ENCODE measurements around the gene KRTAP1-1. TPM values are rescaled to one million over a fixed set of nuclear protein-coding genes. Genes with fewer than 3 reads are reported as not detected.

Gene KRTAP1-1
- total and polyA plus RNA-seq, 2 donors: 0.14 TPM; not detected in 1

DNA sequence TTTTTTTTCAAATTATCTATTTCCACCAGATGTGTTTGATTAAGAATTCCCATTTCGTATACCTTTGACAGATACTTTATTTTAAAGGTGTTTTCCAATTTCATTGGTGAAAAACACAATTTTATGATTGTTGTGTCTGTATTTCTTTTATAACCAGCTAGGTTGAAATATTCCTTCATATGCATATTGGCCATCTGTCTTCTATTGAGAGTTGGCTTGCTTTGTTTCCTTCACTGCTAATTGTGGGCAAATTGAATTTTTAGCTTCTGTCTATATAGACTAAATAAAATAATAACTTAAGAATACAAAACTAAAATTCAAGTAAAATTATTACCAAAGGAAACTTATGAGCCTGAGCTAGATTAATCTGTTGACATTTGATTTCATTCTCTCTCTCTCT lies 46.1 kb downstream of the KRTAP1-1 start:
- Histone ChIP-seq H3K4me1 (ENCODE audit: control insufficient read depth in 2 of 2, insufficient read depth in 2 of 2, low read length in 2 of 2) (no peaks in the 10 kb centered on the region), H3K27me3 (ENCODE audit: control insufficient read depth in 2 of 2, insufficient read depth in 1 of 2, low read length in 1 of 2) (peaks cover 0 to 2% of the 10 kb centered on the region in 2 donors), H3K27ac (ENCODE audit: low read depth in 1 of 2, low read length in 1 of 2) (no peak overlapping the region), H3K9me3 (ENCODE audit: control insufficient read depth in 2 of 2, insufficient read depth in 1 of 2, low read length in 1 of 2) (no peaks in the 10 kb centered on the region), H3K4me3 (ENCODE audit: low read length in 2 of 2) (no peak overlapping the region), H3K36me3 (ENCODE audit: control insufficient read depth in 2 of 2, insufficient read depth in 2 of 2, low read length in 1 of 2) (no peaks in the 10 kb centered on the region)
- 71% methylated on average over 1 of the region's 1 CpG for WGBS
- DNase-seq (ENCODE audit: low read depth in 6 of 9, low spot score in 9 of 9): no peak

DNA sequence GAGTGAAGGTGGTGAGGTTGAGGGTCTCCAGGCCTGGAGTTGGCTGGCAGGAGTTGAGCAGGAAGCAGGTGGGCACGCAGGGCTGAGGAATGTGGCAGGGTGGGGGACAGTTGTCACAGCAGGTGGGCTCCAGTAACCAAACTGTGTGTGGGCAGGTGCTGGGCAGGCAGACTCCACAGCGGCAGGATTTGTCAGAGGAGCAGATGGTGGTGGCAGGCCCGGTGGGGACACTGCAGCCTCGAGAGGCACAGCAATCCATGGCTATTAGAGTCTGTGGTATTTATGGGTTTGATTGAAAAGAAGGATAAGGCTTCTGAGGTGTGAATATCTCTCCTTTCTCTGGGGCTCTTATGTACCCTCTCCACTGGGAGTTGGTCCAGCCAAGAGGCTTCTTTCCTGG lies 47.4 kb downstream of the KRTAP1-1 start, which contains the start of gene KRTAP3-3:
Gene KRTAP3-3, minus strand, starts transcription at position 326 of the 400 bp plus-strand sequence. Its CDS starts 67 bp downstream, at position 259.
- Histone ChIP-seq H3K4me3 (ENCODE audit: low read length in 2 of 2) (no peak within 1 kb of the TSS), H3K27ac (ENCODE audit: low read depth in 1 of 2, low read length in 1 of 2) (no peak within 1 kb of the TSS), H3K9me3 (ENCODE audit: control insufficient read depth in 2 of 2, insufficient read depth in 1 of 2, low read length in 1 of 2) (no peaks in the 10 kb centered on the region), H3K27me3 (ENCODE audit: control insufficient read depth in 2 of 2, insufficient read depth in 1 of 2, low read length in 1 of 2) (peaks cover 0 to 2% of the 10 kb centered on the region in 2 donors), H3K36me3 (ENCODE audit: control insufficient read depth in 2 of 2, insufficient read depth in 2 of 2, low read length in 1 of 2) (no peaks in the 10 kb centered on the region), H3K4me1 (ENCODE audit: control insufficient read depth in 2 of 2, insufficient read depth in 2 of 2, low read length in 2 of 2) (no peaks in the 10 kb centered on the region)
- WGBS: 37% methylated on average over 4 of the region's 4 CpGs
- DNase-seq (ENCODE audit: low read depth in 6 of 9, low spot score in 9 of 9): no peak

DNA sequence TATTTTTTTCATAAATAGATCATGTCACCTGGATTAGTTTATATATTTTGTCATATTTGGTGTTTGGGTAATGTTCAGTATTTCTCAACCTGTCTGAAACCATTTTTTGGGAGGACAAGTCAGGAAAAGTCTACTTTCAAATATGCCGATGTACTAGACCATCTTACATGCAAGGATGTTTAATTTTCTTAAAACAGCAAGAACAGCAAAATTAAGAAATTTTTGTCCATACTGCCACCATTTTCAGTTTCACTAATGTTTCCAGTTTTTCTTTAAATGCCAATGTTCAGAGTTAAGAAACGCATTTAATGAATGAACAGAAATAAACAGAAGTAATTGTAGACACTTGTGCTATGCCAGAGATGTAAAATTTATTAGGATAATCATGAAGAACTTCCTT lies 48.2 kb downstream of the KRTAP1-1 start:
- Histone ChIP-seq H3K4me3 (ENCODE audit: low read length in 2 of 2) (no peak overlapping the region), H3K4me1 (ENCODE audit: control insufficient read depth in 2 of 2, insufficient read depth in 2 of 2, low read length in 2 of 2) (no peaks in the 10 kb centered on the region), H3K36me3 (ENCODE audit: control insufficient read depth in 2 of 2, insufficient read depth in 2 of 2, low read length in 1 of 2) (no peaks in the 10 kb centered on the region), H3K27me3 (ENCODE audit: control insufficient read depth in 2 of 2, insufficient read depth in 1 of 2, low read length in 1 of 2) (peaks cover 0 to 2% of the 10 kb centered on the region in 2 donors), H3K9me3 (ENCODE audit: control insufficient read depth in 2 of 2, insufficient read depth in 1 of 2, low read length in 1 of 2) (no peaks in the 10 kb centered on the region), H3K27ac (ENCODE audit: low read depth in 1 of 2, low read length in 1 of 2) (no peak overlapping the region)
- WGBS: 98% methylated on average over 2 of the region's 2 CpGs
- DNase-seq (ENCODE audit: low read depth in 6 of 9, low spot score in 9 of 9): no peak

DNA sequence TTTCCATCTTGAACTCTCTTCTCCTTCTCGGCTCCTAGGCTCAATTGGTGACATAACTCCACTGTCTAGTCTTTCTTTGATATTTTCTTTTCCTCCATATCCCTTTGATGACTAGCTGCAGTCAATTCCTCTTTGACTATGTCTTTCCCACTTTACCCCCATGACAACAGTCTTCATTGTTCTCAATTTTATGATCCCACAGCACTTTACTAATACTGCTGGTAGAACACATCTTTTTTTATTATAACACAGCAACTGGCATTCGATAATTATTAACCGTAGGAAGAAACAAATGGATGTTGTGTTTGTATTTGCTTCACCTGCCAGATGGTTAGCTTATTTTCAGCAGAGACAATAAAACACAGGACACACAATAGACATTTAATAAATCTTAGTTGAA lies 48.6 kb downstream of the KRTAP1-1 start:
- Histone ChIP-seq H3K4me1 (ENCODE audit: control insufficient read depth in 2 of 2, insufficient read depth in 2 of 2, low read length in 2 of 2) (no peaks in the 10 kb centered on the region), H3K36me3 (ENCODE audit: control insufficient read depth in 2 of 2, insufficient read depth in 2 of 2, low read length in 1 of 2) (no peaks in the 10 kb centered on the region), H3K27me3 (ENCODE audit: control insufficient read depth in 2 of 2, insufficient read depth in 1 of 2, low read length in 1 of 2) (peaks cover 0 to 2% of the 10 kb centered on the region in 2 donors), H3K4me3 (ENCODE audit: low read length in 2 of 2) (no peak overlapping the region), H3K9me3 (ENCODE audit: control insufficient read depth in 2 of 2, insufficient read depth in 1 of 2, low read length in 1 of 2) (no peaks in the 10 kb centered on the region), H3K27ac (ENCODE audit: low read depth in 1 of 2, low read length in 1 of 2) (no peak overlapping the region)
- WGBS: 97% methylated on average over 3 of the region's 3 CpGs
- DNase-seq (ENCODE audit: low read depth in 6 of 9, low spot score in 9 of 9): no peak

Other genes starting within 250 kb of the KRTAP1-1 start
Only the 30 nearest of the 37 such genes appear.
- gene KRT12, start 174.2 kb downstream of the KRTAP1-1 start, total RNA-seq: 0.52 TPM
- 1.6 TPM for gene KRT12, start 174.2 kb downstream of the KRTAP1-1 start, polyA plus RNA-seq
- 0.85 TPM for gene KRT20, start 156.2 kb downstream of the KRTAP1-1 start, total RNA-seq
- gene KRT20, start 156.2 kb downstream of the KRTAP1-1 start, polyA plus RNA-seq: 3.8 TPM
- gene KRT23, start 103.8 kb downstream of the KRTAP1-1 start, total RNA-seq: 1.5 TPM
- gene KRT23, start 103.8 kb downstream of the KRTAP1-1 start, polyA plus RNA-seq: 30.7 TPM
- gene KRT39, start 74.5 kb downstream of the KRTAP1-1 start, total RNA-seq: not detected
- gene KRT39, start 74.5 kb downstream of the KRTAP1-1 start, polyA plus RNA-seq: 0.23 TPM
- 0.09 TPM for gene KRT40, start 57.1 kb downstream of the KRTAP1-1 start, total RNA-seq
- gene KRT40, start 57.1 kb downstream of the KRTAP1-1 start, polyA plus RNA-seq: 0.11 TPM
- gene KRTAP3-3, start 47.3 kb downstream of the KRTAP1-1 start, total RNA-seq: not detected
- gene KRTAP3-3, start 47.3 kb downstream of the KRTAP1-1 start, polyA plus RNA-seq: 0.87 TPM
- gene KRTAP3-2, start 41.5 kb downstream of the KRTAP1-1 start, total RNA-seq: not detected
- 0.09 TPM for gene KRTAP3-2, start 41.5 kb downstream of the KRTAP1-1 start, polyA plus RNA-seq
- not detected for gene KRTAP3-1, start 32.3 kb downstream of the KRTAP1-1 start, total RNA-seq
- 0.09 TPM for gene KRTAP3-1, start 32.3 kb downstream of the KRTAP1-1 start, polyA plus RNA-seq
- gene KRTAP1-5, start 14.2 kb downstream of the KRTAP1-1 start, total RNA-seq: not detected
- 0.05 TPM for gene KRTAP1-5, start 14.2 kb downstream of the KRTAP1-1 start, polyA plus RNA-seq
- not detected for gene KRTAP1-4, start 11.3 kb downstream of the KRTAP1-1 start, total RNA-seq
- not detected for gene KRTAP1-4, start 11.3 kb downstream of the KRTAP1-1 start, polyA plus RNA-seq
- not detected for gene KRTAP1-3, start 6.6 kb downstream of the KRTAP1-1 start, total RNA-seq
- not detected for gene KRTAP1-3, start 6.6 kb downstream of the KRTAP1-1 start, polyA plus RNA-seq
- gene KRTAP2-1, start 5.9 kb upstream of the KRTAP1-1 start, total RNA-seq: not detected
- 0.05 TPM for gene KRTAP2-1, start 5.9 kb upstream of the KRTAP1-1 start, polyA plus RNA-seq
- not detected for gene KRTAP2-2, start 13.8 kb upstream of the KRTAP1-1 start, total RNA-seq
- not detected for gene KRTAP2-2, start 13.8 kb upstream of the KRTAP1-1 start, polyA plus RNA-seq
- gene KRTAP2-3, start 18.7 kb upstream of the KRTAP1-1 start, total RNA-seq: not detected
- 0.18 TPM for gene KRTAP2-3, start 18.7 kb upstream of the KRTAP1-1 start, polyA plus RNA-seq
- not detected for gene KRTAP2-4, start 24.4 kb upstream of the KRTAP1-1 start, total RNA-seq
- gene KRTAP2-4, start 24.4 kb upstream of the KRTAP1-1 start, polyA plus RNA-seq: not detected
- gene KRTAP4-7, start 42.7 kb upstream of the KRTAP1-1 start, total RNA-seq: not detected
- not detected for gene KRTAP4-7, start 42.7 kb upstream of the KRTAP1-1 start, polyA plus RNA-seq
- gene KRTAP4-8, start 56.7 kb upstream of the KRTAP1-1 start, total RNA-seq: not detected
- 0.02 TPM for gene KRTAP4-8, start 56.7 kb upstream of the KRTAP1-1 start, polyA plus RNA-seq
- gene KRTAP4-16, start 60.8 kb upstream of the KRTAP1-1 start, total RNA-seq: not detected
- gene KRTAP4-16, start 60.8 kb upstream of the KRTAP1-1 start, polyA plus RNA-seq: not detected
- not detected for gene KRTAP4-9, start 63.9 kb upstream of the KRTAP1-1 start, total RNA-seq
- gene KRTAP4-9, start 63.9 kb upstream of the KRTAP1-1 start, polyA plus RNA-seq: not detected
- gene KRTAP4-11, start 76.9 kb upstream of the KRTAP1-1 start, total RNA-seq: not detected
- gene KRTAP4-11, start 76.9 kb upstream of the KRTAP1-1 start, polyA plus RNA-seq: not detected
- gene KRTAP4-12, start 82.7 kb upstream of the KRTAP1-1 start, total RNA-seq: not detected
- not detected for gene KRTAP4-12, start 82.7 kb upstream of the KRTAP1-1 start, polyA plus RNA-seq
- not detected for gene KRTAP4-6, start 99.1 kb upstream of the KRTAP1-1 start, total RNA-seq
- gene KRTAP4-6, start 99.1 kb upstream of the KRTAP1-1 start, polyA plus RNA-seq: not detected
- not detected for gene KRTAP4-5, start 108.4 kb upstream of the KRTAP1-1 start, total RNA-seq
- gene KRTAP4-5, start 108.4 kb upstream of the KRTAP1-1 start, polyA plus RNA-seq: not detected
- not detected for gene KRTAP4-4, start 119.3 kb upstream of the KRTAP1-1 start, total RNA-seq
- not detected for gene KRTAP4-4, start 119.3 kb upstream of the KRTAP1-1 start, polyA plus RNA-seq
- gene KRTAP4-3, start 126.8 kb upstream of the KRTAP1-1 start, total RNA-seq: not detected
- gene KRTAP4-3, start 126.8 kb upstream of the KRTAP1-1 start, polyA plus RNA-seq: not detected
- gene KRTAP4-2, start 136.8 kb upstream of the KRTAP1-1 start, total RNA-seq: not detected
- gene KRTAP4-2, start 136.8 kb upstream of the KRTAP1-1 start, polyA plus RNA-seq: not detected
- gene KRTAP4-1, start 143.5 kb upstream of the KRTAP1-1 start, total RNA-seq: not detected
- not detected for gene KRTAP4-1, start 143.5 kb upstream of the KRTAP1-1 start, polyA plus RNA-seq
- not detected for gene KRTAP9-1, start 148.4 kb upstream of the KRTAP1-1 start, total RNA-seq
- gene KRTAP9-1, start 148.4 kb upstream of the KRTAP1-1 start, polyA plus RNA-seq: not detected
- gene KRTAP9-2, start 185.2 kb upstream of the KRTAP1-1 start, total RNA-seq: not detected
- not detected for gene KRTAP9-2, start 185.2 kb upstream of the KRTAP1-1 start, polyA plus RNA-seq
- gene KRTAP9-3, start 191.0 kb upstream of the KRTAP1-1 start, total RNA-seq: not detected
- gene KRTAP9-3, start 191.0 kb upstream of the KRTAP1-1 start, polyA plus RNA-seq: not detected